Endothelial cell of umbilical vein (primary cell): ENCODE results near the gene PSMD10. TPM values are rescaled to one million over a fixed set of nuclear protein-coding genes. Genes with fewer than 3 reads are reported as not detected.

Source experiments
- BruUV-seq: library from RNA; stranded (reverse); fragments of 400-500 nt; replicated peaks from 2 replicates; lab custom pipeline; 2021; lab: Mats Ljungman, UMichigan
- CTCF ChIA-PET: fragments of 300-600, 350-600 bp; sonication (Branson Sonifier 250); formaldehyde crosslinking; loops from one replicate; lab custom pipeline; 2021; ENCODE audit warnings: antibody characterized with exemption, inconsistent platforms; lab: Charles Lee
- POLR2A ChIA-PET: fragments of 300-600, 350-600 bp; sonication (Branson Sonifier 250); formaldehyde crosslinking; loops from one replicate; lab custom pipeline; 2021; ENCODE audit warnings: antibody characterized with exemption, inconsistent platforms; lab: Charles Lee
- DNase-seq: peaks from one replicate; pipeline ENCODE4 v3.0.0-alpha.2; 2011; ENCODE audit warnings: low read depth, low spot score
- FAIRE-seq: peaks from 2 replicates; lab custom pipeline; 2011; peaks lifted over from hg19 to GRCh38; lab: Jason Lieb, UNC
- H2AFZ ChIP-seq: 2 replicates; pipeline ENCODE4 v1.6.0; 2012; ENCODE audit warnings: low read depth, low read length, control low read depth, inconsistent platforms
- H3K27ac ChIP-seq: 2 replicates; pipeline ENCODE4 v1.5.1; 2011; ENCODE audit warnings: low read depth, mild to moderate bottlenecking, control low read depth, low read length, moderate library complexity; ENCODE audit not compliant: insufficient read depth
- H3K27me3 ChIP-seq, 2 experiments: 2 replicates each; pipeline versions ENCODE4 v1.6.0 to v1.6.1; 2011; ENCODE audit warnings: low read length in 2 of 2, mixed read lengths in 1 of 2; ENCODE audit not compliant: control insufficient read depth in 2 of 2, insufficient read depth in 2 of 2
- H3K36me3 ChIP-seq, 2 experiments: 2 replicates in 1 of 2; 3 replicates in 1 of 2; pipeline ENCODE4 v1.5.1; 2011; ENCODE audit warnings: low read length in 2 of 2, mild to moderate bottlenecking in 1 of 2, moderate library complexity in 1 of 2; ENCODE audit not compliant: control insufficient read depth in 2 of 2, insufficient read depth in 2 of 2; ENCODE audit errors: extremely low read depth in 1 of 2
- H3K4me1 ChIP-seq: 3 replicates; pipeline ENCODE4 v1.5.1; 2011; ENCODE audit warnings: mild to moderate bottlenecking, low read length; ENCODE audit not compliant: control insufficient read depth, insufficient read depth; ENCODE audit errors: extremely low read depth
- H3K4me2 ChIP-seq: 2 replicates; pipeline ENCODE4 v1.6.1; 2011; ENCODE audit warnings: low read length, control low read depth, mixed read lengths; ENCODE audit not compliant: insufficient read depth
- H3K4me3 ChIP-seq, 3 experiments: fragments of 200-600 bp in 1 of 3; sonication (generic), shearing (Covaris generic) in 1 of 3; replicated peaks in 1 of 3; 2 replicates each; pipeline ENCODE4 v1.5.1; 2011 to 2016; ENCODE audit warnings: control low read depth in 3 of 3, low read length in 3 of 3, mild to moderate bottlenecking in 2 of 3, inconsistent platforms in 1 of 3, low read depth in 1 of 3, moderate library complexity in 1 of 3; ENCODE audit not compliant: insufficient read depth in 1 of 3
- H3K79me2 ChIP-seq: 2 replicates; pipeline ENCODE4 v1.6.0; 2012; ENCODE audit warnings: low read length, inconsistent platforms; ENCODE audit not compliant: control insufficient read depth, insufficient read depth
- H3K9ac ChIP-seq: replicated peaks from 2 replicates; pipeline ENCODE3; 2011; ENCODE audit warnings: low read length, control low read depth; ENCODE audit not compliant: insufficient read depth; ENCODE audit errors: extremely low read depth
- H3K9me1 ChIP-seq: replicated peaks from 3 replicates; pipeline ENCODE4 v1.6.0; 2011; ENCODE audit warnings: mild to moderate bottlenecking, low read length; ENCODE audit not compliant: control insufficient read depth, insufficient read depth; ENCODE audit errors: extremely low read depth
- H3K9me3 ChIP-seq: replicated peaks from 2 replicates; pipeline ENCODE4 v1.5.1; 2012; ENCODE audit warnings: low read length, inconsistent platforms; ENCODE audit not compliant: control insufficient read depth, insufficient read depth
- H4K20me1 ChIP-seq: replicated peaks from 2 replicates; pipeline ENCODE3; 2011; ENCODE audit warnings: mild to moderate bottlenecking, low read length; ENCODE audit not compliant: control insufficient read depth, insufficient read depth; ENCODE audit errors: extremely low read depth
- CTCF ChIP-seq, 2 donors: IDR thresholded peaks; 1 replicate in 1 of 2; 2 replicates in 1 of 2; pipeline ENCODE4 v1.5.1; 2011; ENCODE audit warnings: low read length in 2 of 2, mild to moderate bottlenecking in 2 of 2, moderate library complexity in 2 of 2, control low read depth in 1 of 2, inconsistent platforms in 1 of 2, low read depth in 1 of 2; ENCODE audit not compliant: insufficient read depth in 1 of 2; ENCODE audit errors: extremely low read depth in 1 of 2
- EZH2 ChIP-seq: IDR thresholded peaks from 2 replicates; pipeline ENCODE4 v1.6.1; 2012; ENCODE audit warnings: borderline replicate concordance, low read depth, mild to moderate bottlenecking, moderate library complexity, low read length, inconsistent platforms; ENCODE audit not compliant: severe bottlenecking
- FOS ChIP-seq: IDR thresholded peaks from 2 replicates; pipeline ENCODE4 v1.6.1; 2011; ENCODE audit warnings: mild to moderate bottlenecking, low read length, moderate library complexity, borderline replicate concordance; ENCODE audit not compliant: insufficient read depth
- GATA2 ChIP-seq: IDR thresholded peaks from 2 replicates; pipeline ENCODE4 v1.7.0; 2011; ENCODE audit warnings: low read depth, mild to moderate bottlenecking, moderate library complexity, mixed read lengths, low read length; ENCODE audit not compliant: insufficient read length, insufficient read depth
- JUN ChIP-seq: IDR thresholded peaks from 2 replicates; pipeline ENCODE4 v1.6.1; 2011; ENCODE audit warnings: borderline replicate concordance, low read depth; ENCODE audit not compliant: insufficient read length, insufficient read depth
- MYC ChIP-seq: IDR thresholded peaks from one replicate; pipeline ENCODE4 v1.6.1; 2011; ENCODE audit warnings: mild to moderate bottlenecking, low read depth, low read length
- POLR2A ChIP-seq: IDR thresholded peaks from 2 replicates; pipeline ENCODE4 v1.6.1; 2012; ENCODE audit warnings: low read depth, mild to moderate bottlenecking, control low read depth, low read length
- POLR2AphosphoS5 ChIP-seq: IDR thresholded peaks from 2 replicates; pipeline ENCODE4 v1.6.1; 2012; ENCODE audit warnings: low read depth, mild to moderate bottlenecking, control low read depth, low read length, moderate library complexity; ENCODE audit not compliant: insufficient read depth
- dilution Hi-C: fragments of 300-500 bp; cut with MboI; formaldehyde crosslinking; loops from one replicate; pipeline ENCODE4 v1.15.0; 2019; ENCODE audit warnings: low sequenced_read_pairs; ENCODE audit not compliant: extremely low pct_ligation_motif_present
- intact Hi-C: fragments of 100-400 bp; cut with micrococcal nuclease; formaldehyde crosslinking; loops from one replicate; pipeline ENCODE4 v1.10.0; 2022
- polyA plus RNA-seq, 4 experiments: library from polyadenylated mRNA; depleted of rRNA in 3 of 4; stranded (reverse) in 3 of 4; unstranded in 1 of 4; fragments of >200 nt; gene quantifications; 2 replicates each; pipeline versions ENCODE4 v1.2.1 to v1.2.3, GENCODE V29; 2011 to 2012; ENCODE audit warnings: missing spikeins in 1 of 4
- total RNA-seq: library from RNA; stranded (reverse); gene quantifications from 2 replicates; pipeline ENCODE4 v1.2.3, GENCODE V29; 2021
- TF ChIP-seq, protein P1 (sequence below): IDR thresholded peaks from 2 replicates; pipeline ENCODE4 v1.6.1; 2011; ENCODE audit not compliant: insufficient read depth, insufficient read length

PSMD10 gene
- total and polyA plus RNA-seq, 2 donors (not counting 3 experiments of a cell fraction or from before 2014, with no cell fraction given), result 82.7 to 93.8 TPM

DNA sequence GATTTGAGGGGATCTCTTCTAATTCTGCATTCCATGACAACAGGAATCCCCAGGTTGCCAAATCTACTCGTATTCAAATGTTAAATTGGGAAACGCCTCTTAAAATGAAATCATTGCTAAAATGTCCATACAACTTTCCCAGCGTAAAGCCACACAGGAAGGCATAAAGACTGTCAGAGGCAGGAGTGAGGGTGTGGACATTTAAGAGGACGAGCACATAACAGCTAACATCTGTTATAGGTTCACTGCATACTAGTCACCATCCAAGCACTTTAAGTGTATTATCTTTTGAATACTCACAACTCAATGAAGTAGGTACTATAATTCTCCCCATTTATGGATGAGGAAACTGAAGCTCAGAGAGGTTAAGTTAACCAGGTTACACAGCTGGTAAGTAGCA, 35.8 kb upstream of the PSMD10 start:
- no TSS peak for BruUV-seq
- H3K36me3 ChIP-seq, result no peaks in the 10 kb centered on the region
- H3K4me3 ChIP-seq, result no peak overlapping the region
- no peak for DNase-seq
- peaks cover 33% of the 10 kb centered on the region for H3K4me1 ChIP-seq
- POLR2A ChIA-PET, result no interaction called here
- H3K9me3 ChIP-seq, result no peaks in the 10 kb centered on the region
- FAIRE-seq, result no peak
- no peak overlapping the region for H3K9ac ChIP-seq
- peaks cover 3% of the 10 kb centered on the region for H3K79me2 ChIP-seq
- H3K4me2 ChIP-seq, result no peak overlapping the region
- no peak overlapping the region for H2AFZ ChIP-seq
- H3K27me3 ChIP-seq, result no peaks in the 10 kb centered on the region
- dilution Hi-C loops, result no loop called here
- no peaks in the 10 kb centered on the region for H3K9me1 ChIP-seq
- intact Hi-C loops, result no loop called here
- TF ChIP-seq POLR2A, result no peak
- TF ChIP-seq JUN, result no peak
- TF ChIP-seq MYC, result no peak
- no peak for TF ChIP-seq FOS
- TF ChIP-seq EZH2, result no peak
- TF ChIP-seq CTCF (IDR thresholded peaks at IDR 0.05; ENCODE audit: extremely low read depth in 1 of 2, insufficient read depth in 1 of 2, low read depth in 1 of 2, low read length in 2 of 2), result no peak
- no peaks in the 10 kb centered on the region for H4K20me1 ChIP-seq
- H3K27ac ChIP-seq, result peak overlapping the region; percentile 55
- CTCF ChIA-PET, result interaction anchor here (1.0 kb wide), 1 partner anchor 23 kb away, joined by 3 read pairs; no protein-coding TSS in a partner anchor

- no peak for DNase-seq
- BruUV-seq, result no TSS peak
- Histone ChIP-seq H3K27me3 (no peaks in the 10 kb centered on the region), H3K9ac (no peak overlapping the region), H3K79me2 (peaks cover 3% of the 10 kb centered on the region), H4K20me1 (no peaks in the 10 kb centered on the region), H2AFZ (peak overlapping the region; percentile 42), H3K27ac (peak overlapping the region; percentile 55), H3K9me3 (no peaks in the 10 kb centered on the region), H3K4me3 (no peak overlapping the region), H3K9me1 (no peaks in the 10 kb centered on the region), H3K36me3 (no peaks in the 10 kb centered on the region), H3K4me1 (peaks cover 31% of the 10 kb centered on the region), H3K4me2 (no peak overlapping the region)
- no peak for TF ChIP-seq POLR2A
- TF ChIP-seq GATA2, result no peak
- TF ChIP-seq, protein P1, sequence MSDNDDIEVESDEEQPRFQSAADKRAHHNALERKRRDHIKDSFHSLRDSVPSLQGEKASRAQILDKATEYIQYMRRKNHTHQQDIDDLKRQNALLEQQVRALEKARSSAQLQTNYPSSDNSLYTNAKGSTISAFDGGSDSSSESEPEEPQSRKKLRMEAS, result no peak
- no peak for TF ChIP-seq FOS
- no peak for TF ChIP-seq MYC
- no peak for TF ChIP-seq POLR2AphosphoS5
- TF ChIP-seq CTCF (IDR thresholded peaks at IDR 0.05; ENCODE audit: extremely low read depth in 1 of 2, insufficient read depth in 1 of 2, low read depth in 1 of 2, low read length in 2 of 2), result no peak
- TF ChIP-seq JUN, result no peak
- no peak for TF ChIP-seq EZH2
- no peak for FAIRE-seq
- dilution Hi-C loops (no loop called here), intact Hi-C loops (no loop called here)
- POLR2A ChIA-PET, result no interaction called here
- CTCF ChIA-PET, result interaction anchor here (1.0 to 1.2 kb wide), 2 partner anchors 13 to 22 kb away, joined by 3 to 4 read pairs; no protein-coding TSS in a partner anchor
These were observed 35.3 kb upstream of the PSMD10 start for GRCh38 chrX:108126661-108127060.
